SH-SY5Y (cell line): ENCODE measurements around the gene NEUROD2.

Experiments
- GATA2 ChIP-seq: IDR thresholded peaks from 2 replicates; pipeline ENCODE4 v1.6.1; 2011; ENCODE audit warnings: mild to moderate bottlenecking, low read depth, low read length
- GATA3 ChIP-seq: IDR thresholded peaks from 2 replicates; pipeline ENCODE4 v1.6.1; 2011; ENCODE audit warnings: low read depth, mild to moderate bottlenecking, low read length, moderate library complexity

DNA sequence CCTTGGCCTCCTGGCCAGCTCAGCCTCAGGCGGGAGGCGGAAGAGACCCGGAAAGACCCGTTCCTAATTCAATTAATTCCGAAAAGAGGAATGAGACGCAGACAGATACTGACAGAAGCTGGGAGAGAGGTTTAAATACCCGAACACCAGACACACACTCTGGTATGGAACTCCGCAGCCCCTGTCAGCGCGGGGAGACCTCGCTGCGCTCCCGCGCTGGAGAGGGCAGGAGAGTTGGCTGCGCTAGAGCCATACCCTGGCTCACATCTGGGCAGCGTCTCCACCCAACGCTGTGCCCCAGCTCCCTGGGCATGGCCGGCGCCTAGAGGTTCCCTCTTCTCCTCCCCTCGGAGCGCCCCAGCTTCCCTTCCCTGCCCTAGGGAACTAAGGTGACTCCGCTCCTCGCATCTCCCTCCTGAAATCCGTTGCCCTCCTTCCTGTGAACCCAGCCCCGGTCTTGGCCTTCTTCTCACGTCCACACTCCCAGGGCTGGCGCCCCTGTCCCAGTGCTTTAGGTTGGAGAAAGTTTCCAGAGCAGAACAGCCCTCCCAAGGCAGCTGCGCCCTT is 8.0 kb downstream of the NEUROD2 start:
- TF ChIP-seq GATA2 (no peak), GATA3 (no peak)
